ENCODE measurements around the gene ANKRD11.
A peak's percentile ranks its signal among the peaks of the same experiment; 100 is the strongest.

GRCh38 chr16:89268987-89269735 lies 221.2 kb downstream of the ANKRD11 start:
- TF ChIP-seq EZH2 (IDR thresholded peaks at IDR 0.05) (no peak), JUND (IDR thresholded peaks at IDR 0.05) (0 out of 2 replicates have a peak, but pooled peaks have one; percentile 15), CTCF (IDR thresholded peaks at IDR 0.05 in 2 of 3, conservative IDR thresholded peaks at IDR 0.05 in 1 of 3; ENCODE audit: borderline replicate concordance in 1 of 3, insufficient read depth in 1 of 3, low read depth in 2 of 3, low read length in 2 of 3) (no peak), ELF1 (IDR thresholded peaks at IDR 0.05; ENCODE audit: borderline replicate concordance, low read depth) (no peak), MAX (IDR thresholded peaks at IDR 0.05) (no peak), FOSL1 (IDR thresholded peaks at IDR 0.05; ENCODE audit: low read depth) (no peak), RAD21 (IDR thresholded peaks at IDR 0.05; ENCODE audit: low read depth) (no peak), REST (IDR thresholded peaks at IDR 0.05; ENCODE audit: low read depth) (no peak), EZH2phosphoT487 (IDR thresholded peaks at IDR 0.05; ENCODE audit: borderline replicate concordance) (no peak), YY1 (IDR thresholded peaks at IDR 0.05; ENCODE audit: extremely low read depth, insufficient replicate concordance, low read depth, low read length) (no peak), POLR2AphosphoS5 (IDR thresholded peaks at IDR 0.05; ENCODE audit: low read depth, low read length) (0 out of 2 replicates have a peak, but pooled peaks have one; percentile 14)

Measured in HCT116 (cell line).